Dendritic cell treated with granulocyte-macrophage colony-stimulating factor and Interleukin-4, amounts not matched to agents 40 ng/mL and 50 ng/mL, for 4 days (primary cell): ENCODE measurements around the gene MYH15.
"Not testable (repeated sequence)": the region's sequence is repeated elsewhere in the genome, so short reads cannot be mapped to it uniquely, and the experiment has no call there.

ENCODE experiments used
- H3K27ac Mint-ChIP-seq: one replicate; pipeline ENCODE4 v1.8.0; 2022; ENCODE audit warnings: mild to moderate bottlenecking, mixed read lengths
- H3K27me3 Mint-ChIP-seq: one replicate; pipeline ENCODE4 v1.8.0; 2022; ENCODE audit warnings: mild to moderate bottlenecking, mixed read lengths
- H3K36me3 Mint-ChIP-seq: one replicate; pipeline ENCODE4 v1.8.0; 2022; ENCODE audit warnings: low read depth, mixed read lengths
- H3K4me1 Mint-ChIP-seq: one replicate; pipeline ENCODE4 v1.8.0; 2022; ENCODE audit warnings: low read depth, mixed read lengths
- H3K4me3 Mint-ChIP-seq: one replicate; pipeline ENCODE4 v1.8.0; 2022; ENCODE audit warnings: mild to moderate bottlenecking, moderate library complexity, mixed read lengths
- H3K9me3 Mint-ChIP-seq: one replicate; pipeline ENCODE4 v1.8.0; 2022; ENCODE audit warnings: mixed read lengths
- intact Hi-C: fragments of 100-400 bp; cut with micrococcal nuclease; formaldehyde crosslinking; loops from one replicate; pipeline ENCODE4 v1.15.0; 2022

The MYH15 gene

GRCh38 chr3:108394563-108394962 is 115.8 kb downstream of the MYH15 start:
- Mint-ChIP-seq H3K27ac (no peak overlapping the region), H3K4me1 (peaks cover 5% of the 10 kb centered on the region), H3K4me3 (no peak overlapping the region), H3K27me3 (peaks cover 4% of the 10 kb centered on the region), H3K9me3 (no peaks in the 10 kb centered on the region), H3K36me3 (no peaks in the 10 kb centered on the region)
- intact Hi-C loops = loop anchor here (10.0 kb wide), 1 partner anchor 320 kb away; no protein-coding TSS in a partner anchor

GRCh38 chr3:108394016-108394415 is 116.4 kb downstream of the MYH15 start:
- Mint-ChIP-seq H3K27me3 (peaks cover 4% of the 10 kb centered on the region), H3K4me3 (no peak overlapping the region), H3K36me3 (no peaks in the 10 kb centered on the region), H3K9me3 (no peaks in the 10 kb centered on the region), H3K27ac (no peak overlapping the region), H3K4me1 (peaks cover 5% of the 10 kb centered on the region)
- intact Hi-C loops = loop anchor here (10.0 kb wide), 1 partner anchor 319 kb away; no protein-coding TSS in a partner anchor

- no peaks in the 10 kb centered on the region for H3K36me3 Mint-ChIP-seq
- peaks cover 4% of the 10 kb centered on the region for H3K27me3 Mint-ChIP-seq
- intact Hi-C loops = loop anchor here (10.0 kb wide), 1 partner anchor 319 kb away; no protein-coding TSS in a partner anchor
- no peak overlapping the region for H3K27ac Mint-ChIP-seq
- no peak overlapping the region for H3K4me3 Mint-ChIP-seq
- H3K4me1 Mint-ChIP-seq = peaks cover 11% of the 10 kb centered on the region
- H3K9me3 Mint-ChIP-seq = no peaks in the 10 kb centered on the region
Measured at GRCh38 chr3:108393128-108393900, 117.1 kb downstream of the MYH15 start.

GRCh38 chr3:108391917-108392593 is 118.3 kb downstream of the MYH15 start:
- Mint-ChIP-seq H3K4me1 (peaks cover 18% of the 10 kb centered on the region), H3K27me3 (peaks cover 4% of the 10 kb centered on the region), H3K9me3 (no peaks in the 10 kb centered on the region), H3K36me3 (no peaks in the 10 kb centered on the region), H3K4me3 (no peak overlapping the region), H3K27ac (no peak overlapping the region)
- intact Hi-C loops = loop anchor here (10.0 kb wide), 1 partner anchor 317 kb away; no protein-coding TSS in a partner anchor

- Mint-ChIP-seq H3K4me3 (no peak overlapping the region), H3K9me3 (no peaks in the 10 kb centered on the region), H3K36me3 (no peaks in the 10 kb centered on the region), H3K27me3 (peaks cover 4% of the 10 kb centered on the region), H3K27ac (no peak overlapping the region), H3K4me1 (peaks cover 18% of the 10 kb centered on the region)
- intact Hi-C loops = no loop called here
Measured at GRCh38 chr3:108389372-108389771, 121.0 kb downstream of the MYH15 start.

- H3K4me1 Mint-ChIP-seq = peaks cover 18% of the 10 kb centered on the region
- no peaks in the 10 kb centered on the region for H3K36me3 Mint-ChIP-seq
- intact Hi-C loops = no loop called here
- H3K4me3 Mint-ChIP-seq = no peak overlapping the region
- H3K9me3 Mint-ChIP-seq = no peaks in the 10 kb centered on the region
- H3K27me3 Mint-ChIP-seq = peaks cover 4% of the 10 kb centered on the region
- no peak overlapping the region for H3K27ac Mint-ChIP-seq
Measured at GRCh38 chr3:108388136-108389132, 122.0 kb downstream of the MYH15 start.

GRCh38 chr3:108387063-108387462 is 123.3 kb downstream of the MYH15 start:
- H3K27ac Mint-ChIP-seq = no peak overlapping the region
- no peaks in the 10 kb centered on the region for H3K9me3 Mint-ChIP-seq
- intact Hi-C loops = no loop called here
- H3K4me1 Mint-ChIP-seq = peaks cover 17% of the 10 kb centered on the region
- no peaks in the 10 kb centered on the region for H3K27me3 Mint-ChIP-seq
- H3K4me3 Mint-ChIP-seq = no peak overlapping the region
- H3K36me3 Mint-ChIP-seq = no peaks in the 10 kb centered on the region

- H3K4me1 Mint-ChIP-seq = peaks cover 7% of the 10 kb centered on the region
- intact Hi-C loops = no loop called here
- no peaks in the 10 kb centered on the region for H3K36me3 Mint-ChIP-seq
- no peaks in the 10 kb centered on the region for H3K27me3 Mint-ChIP-seq
- H3K27ac Mint-ChIP-seq = no peak overlapping the region
- H3K4me3 Mint-ChIP-seq = no peak overlapping the region
- no peaks in the 10 kb centered on the region for H3K9me3 Mint-ChIP-seq
Measured at GRCh38 chr3:108383306-108383705, 127.1 kb downstream of the MYH15 start.

GRCh38 chr3:108381529-108382140 is 128.8 kb downstream of the MYH15 start:
- intact Hi-C loops = no loop called here
- Mint-ChIP-seq H3K9me3 (no peaks in the 10 kb centered on the region), H3K36me3 (no peaks in the 10 kb centered on the region), H3K27me3 (no peaks in the 10 kb centered on the region), H3K27ac (no peak overlapping the region), H3K4me1 (no peaks in the 10 kb centered on the region), H3K4me3 (no peak overlapping the region)

GRCh38 chr3:108380128-108380795 is 130.1 kb downstream of the MYH15 start:
- Mint-ChIP-seq H3K4me3 (no peak overlapping the region), H3K27ac (no peak overlapping the region), H3K9me3 (no peaks in the 10 kb centered on the region), H3K27me3 (no peaks in the 10 kb centered on the region), H3K4me1 (no peaks in the 10 kb centered on the region), H3K36me3 (no peaks in the 10 kb centered on the region)
- intact Hi-C loops = no loop called here

GRCh38 chr3:108378952-108379342 is 131.4 kb downstream of the MYH15 start:
- intact Hi-C loops, H3K27ac Mint-ChIP-seq, H3K27me3 Mint-ChIP-seq, H3K4me1 Mint-ChIP-seq, H3K36me3 Mint-ChIP-seq, H3K9me3 Mint-ChIP-seq, H3K4me3 Mint-ChIP-seq: not testable (repeated sequence)

- Mint-ChIP-seq H3K27me3 (no peaks in the 10 kb centered on the region), H3K4me3 (no peak overlapping the region), H3K27ac (no peak overlapping the region), H3K4me1 (no peaks in the 10 kb centered on the region), H3K9me3 (no peaks in the 10 kb centered on the region), H3K36me3 (no peaks in the 10 kb centered on the region)
- intact Hi-C loops = no loop called here
Measured at GRCh38 chr3:108378153-108378951, 132.0 kb downstream of the MYH15 start.
